Measurements from ENCODE around the gene HOMER2.

- no peak for TF ChIP-seq ZNF449 (CRISPR knock-in tag; IDR thresholded peaks at IDR 0.05)
- TF ChIP-seq EZH2 (IDR thresholded peaks at IDR 0.05; ENCODE audit: borderline replicate concordance, low read depth, low read length), result no peak
- TF ChIP-seq HBP1 (CRISPR knock-in tag; IDR thresholded peaks at IDR 0.05), result no peak
- no peak for TF ChIP-seq LEF1 (IDR thresholded peaks at IDR 0.05)
- TF ChIP-seq JUNB (CRISPR knock-in tag; conservative IDR thresholded peaks at IDR 0.05), result no peak
- no peak for TF ChIP-seq RCOR1 (IDR thresholded peaks at IDR 0.05; ENCODE audit: borderline replicate concordance in 1 of 2, low read depth in 2 of 2, low read length in 2 of 2)
- no peak for TF ChIP-seq CTCF (IDR thresholded peaks at IDR 0.05 in 2 of 3, conservative IDR thresholded peaks at IDR 0.05 in 1 of 3; ENCODE audit: insufficient read depth in 2 of 3, low read depth in 1 of 3, low read length in 3 of 3)
- no peak for TF ChIP-seq ZNF407 (IDR thresholded peaks at IDR 0.05; ENCODE audit: low read depth)
- TF ChIP-seq POLR2AphosphoS5 (IDR thresholded peaks at IDR 0.05; ENCODE audit: control insufficient read depth, insufficient read depth, low read depth, low read length), result no peak
- no peak for TF ChIP-seq CGGBP1 (CRISPR knock-in tag; IDR thresholded peaks at IDR 0.05)
- TF ChIP-seq GMEB1 (CRISPR knock-in tag; IDR thresholded peaks at IDR 0.05), result no peak
These were observed 148.0 kb downstream of the HOMER2 start for GRCh38 chr15:82804575-82804949.

All from K562 (cell line).